IMR-90 (cell line): Measurements from ENCODE around the gene SIGLEC12. TPM values are rescaled to one million over a fixed set of nuclear protein-coding genes. Genes with fewer than 3 reads are reported as not detected.

Source experiments
- ATAC-seq: fragments of 200-7000 bp; cut with Tn5 transposase; 2 replicates; pipeline ENCODE4 v1.9.1; 2020; ENCODE audit warnings: low read depth, mild to moderate bottlenecking, moderate library complexity
- BruUV-seq: library from RNA; stranded (reverse); fragments of 400-500 nt; replicated peaks from 2 replicates; lab custom pipeline; 2021; lab: Mats Ljungman, UMichigan
- CTCF ChIA-PET: fragments of 300-600 bp; formaldehyde crosslinking; extraction: SDS; loops from one replicate; lab custom pipeline; 2021; ENCODE audit warnings: antibody characterized with exemption; lab: Yijun Ruan, JAX
- POLR2A ChIA-PET: fragments of 300-600 bp; sonication (Branson Sonifier 250); formaldehyde crosslinking; loops from one replicate; lab custom pipeline; 2022; ENCODE audit warnings: antibody characterized with exemption; ENCODE audit not compliant: unreplicated experiment; lab: Charles Lee
- DNase-seq: peaks from one replicate; pipeline ENCODE4 v3.0.0; 2013
- H2AFZ ChIP-seq: replicated peaks from 2 replicates; pipeline ENCODE3; 2013; ENCODE audit warnings: low read length, mild to moderate bottlenecking; ENCODE audit not compliant: poor library complexity
- H2AK5ac ChIP-seq: 2 replicates; pipeline ENCODE4 v1.6.1; 2013; ENCODE audit warnings: low read depth, low read length, inconsistent platforms
- H2AK9ac ChIP-seq: replicated peaks from 2 replicates; pipeline ENCODE3; 2013; ENCODE audit warnings: mild to moderate bottlenecking, low read depth, low read length, moderate library complexity; ENCODE audit not compliant: poor library complexity
- H2BK120ac ChIP-seq: 2 replicates; pipeline ENCODE4 v1.6.1; 2013; ENCODE audit warnings: low read depth, low read length, inconsistent platforms
- H2BK15ac ChIP-seq: 3 replicates; pipeline ENCODE4 v1.6.1; 2013; ENCODE audit warnings: low read depth, low read length, inconsistent platforms
- H2BK20ac ChIP-seq: 2 replicates; pipeline ENCODE4 v1.6.1; 2013; ENCODE audit warnings: low read depth, mild to moderate bottlenecking, inconsistent platforms, low read length, moderate library complexity
- H2BK5ac ChIP-seq: 2 replicates; pipeline ENCODE4 v1.6.1; 2013; ENCODE audit warnings: mild to moderate bottlenecking, low read depth, low read length, inconsistent platforms; ENCODE audit not compliant: poor library complexity, severe bottlenecking
- H3K14ac ChIP-seq: replicated peaks from 2 replicates; pipeline ENCODE4 v1.6.1; 2013; ENCODE audit warnings: low read depth, low read length, inconsistent platforms
- H3K18ac ChIP-seq: 2 replicates; pipeline ENCODE4 v1.6.1; 2013; ENCODE audit warnings: low read depth, low read length, control low read depth
- H3K23ac ChIP-seq: 2 replicates; pipeline ENCODE4 v1.6.1; 2013; ENCODE audit warnings: low read depth, low read length, inconsistent platforms
- H3K27ac ChIP-seq: 2 replicates; pipeline ENCODE4 v1.5.1; 2013; ENCODE audit warnings: mild to moderate bottlenecking, control low read depth, low read length; ENCODE audit not compliant: insufficient read depth
- H3K27me3 ChIP-seq: 2 replicates; pipeline ENCODE4 v1.6.1; 2013; ENCODE audit warnings: low read length; ENCODE audit not compliant: control insufficient read depth, insufficient read depth
- H3K36me3 ChIP-seq: 2 replicates; pipeline ENCODE4 v1.6.1; 2013; ENCODE audit warnings: low read length, mixed read lengths; ENCODE audit not compliant: control insufficient read depth, insufficient read depth
- H3K4ac ChIP-seq: 2 replicates; pipeline ENCODE4 v1.6.1; 2013; ENCODE audit warnings: low read depth, low read length, inconsistent platforms
- H3K4me1 ChIP-seq: 2 replicates; pipeline ENCODE4 v1.6.1; 2013; ENCODE audit warnings: low read length, mixed read lengths; ENCODE audit not compliant: control insufficient read depth, insufficient read depth
- H3K4me2 ChIP-seq: 2 replicates; pipeline ENCODE4 v1.6.1; 2013; ENCODE audit warnings: low read depth, mild to moderate bottlenecking, control low read depth, low read length, moderate library complexity
- H3K4me3 ChIP-seq: 2 replicates; pipeline ENCODE4 v1.5.1; 2013; ENCODE audit warnings: low read depth, mild to moderate bottlenecking, control low read depth, low read length, moderate library complexity; ENCODE audit not compliant: insufficient read depth
- H3K56ac ChIP-seq: 2 replicates; pipeline ENCODE4 v1.6.1; 2013; ENCODE audit warnings: low read length, inconsistent platforms; ENCODE audit not compliant: insufficient read depth; ENCODE audit errors: extremely low read depth
- H3K79me1 ChIP-seq, 2 experiments: 2 replicates each; pipeline ENCODE4 v1.6.1; 2013; ENCODE audit warnings: low read length in 2 of 2, inconsistent platforms in 1 of 2, low read depth in 1 of 2
- H3K9ac ChIP-seq: 2 replicates; pipeline ENCODE4 v1.6.1; 2013; ENCODE audit warnings: low read depth, low read length, control low read depth
- H3K9me1 ChIP-seq: 2 replicates; pipeline ENCODE4 v1.6.1; 2013; ENCODE audit warnings: low read length, inconsistent platforms; ENCODE audit not compliant: insufficient read depth
- H3K9me3 ChIP-seq: 2 replicates; pipeline ENCODE4 v1.6.1; 2013; ENCODE audit warnings: low read length; ENCODE audit not compliant: control insufficient read depth, insufficient read depth
- H4K20me1 ChIP-seq: 2 replicates; pipeline ENCODE4 v1.6.1; 2013; ENCODE audit warnings: low read length, inconsistent platforms; ENCODE audit not compliant: insufficient read depth
- H4K5ac ChIP-seq: 2 replicates; pipeline ENCODE4 v1.6.1; 2013; ENCODE audit warnings: mild to moderate bottlenecking, low read depth, low read length, control low read depth
- H4K8ac ChIP-seq, 2 experiments: 2 replicates each; pipeline ENCODE4 v1.6.1; 2013; ENCODE audit warnings: low read depth in 2 of 2, low read length in 2 of 2, control low read depth in 1 of 2, inconsistent platforms in 1 of 2
- H4K91ac ChIP-seq: 2 replicates; pipeline ENCODE4 v1.6.1; 2013; ENCODE audit warnings: low read depth, low read length, inconsistent platforms; ENCODE audit not compliant: insufficient read depth
- BHLHE40 ChIP-seq: fragments of 150-350 bp; IDR thresholded peaks from 2 replicates; pipeline ENCODE4 v1.6.1; 2016; ENCODE audit warnings: mild to moderate bottlenecking, low read depth, low read length
- ELK1 ChIP-seq: fragments of 150-350 bp; IDR thresholded peaks from 2 replicates; pipeline ENCODE4 v1.6.1; 2016; ENCODE audit warnings: low read depth, mild to moderate bottlenecking, low read length, moderate library complexity, borderline replicate concordance
- POLR2A ChIP-seq: IDR thresholded peaks from 2 replicates; pipeline ENCODE4 v1.6.1; 2012; ENCODE audit warnings: mild to moderate bottlenecking, low read depth, low read length
- RAD21 ChIP-seq: IDR thresholded peaks from 2 replicates; pipeline ENCODE4 v1.6.1; 2012; ENCODE audit warnings: low read length, improper control_type of control experiment
- WGBS, 2 experiments: methylation state at CpG; one replicate each; pipeline versions ENCODE4 v1.1.5 to v1.1.7; 2013; ENCODE audit warnings: missing lambda C conversion rate in 2 of 2; ENCODE audit not compliant: insufficient read length in 1 of 2; ENCODE audit errors: extremely low coverage in 2 of 2; 5-methylcytosine and 5-hydroxymethylcytosine counted together
- dilution Hi-C: fragments of 300-500 bp; cut with HindIII; formaldehyde crosslinking; loops from one replicate; pipeline ENCODE4 v1.14.3; 2018; ENCODE audit warnings: low sequenced_read_pairs; ENCODE audit not compliant: unreplicated experiment
- in situ Hi-C: fragments of 300-500 bp; cut with MboI; formaldehyde crosslinking; loops from 3 replicates; pipeline ENCODE4 v1.14.3; 2019; ENCODE audit warnings: low sequenced_read_pairs, inconsistent platforms, mixed read lengths
- intact Hi-C: fragments of 100-400 bp; cut with micrococcal nuclease; formaldehyde crosslinking; loops from 2 replicates; pipeline ENCODE4 v1.10.0; 2022
- polyA plus RNA-seq, 3 experiments: library from polyadenylated mRNA; depleted of rRNA; stranded (reverse); fragments of >200 nt; gene quantifications; 2 replicates each; pipeline ENCODE4 v1.2.3, GENCODE V29; 2012; ENCODE audit warnings: low replicate concordance in 1 of 3
- total RNA-seq: library from RNA; depleted of rRNA; stranded (reverse); fragments of >200 nt; gene quantifications from 2 replicates; pipeline ENCODE4 v1.2.3, GENCODE V29; 2012

Gene SIGLEC12
- total and polyA plus RNA-seq, 2 of the 4 experiments (the other 2 are of a cell fraction): not detected

GRCh38 chr19:51546650-51547396 lies 45.2 kb upstream of the SIGLEC12 start:
- Histone ChIP-seq H2BK5ac (no peak overlapping the region), H4K5ac (no peak overlapping the region), H3K9ac (no peak overlapping the region), H3K4me1 (no peaks in the 10 kb centered on the region), H3K9me1 (no peaks in the 10 kb centered on the region), H3K36me3 (no peaks in the 10 kb centered on the region), H2AK9ac (no peak overlapping the region), H3K14ac (no peak overlapping the region), H2BK20ac (no peak overlapping the region), H2BK15ac (no peak overlapping the region), H4K8ac (no peak overlapping the region), H3K56ac (no peak overlapping the region), H3K18ac (no peak overlapping the region), H2AK5ac (no peak overlapping the region), H3K4me3 (no peak overlapping the region), H3K79me1 (no peaks in the 10 kb centered on the region), H2AFZ (no peak overlapping the region), H3K27me3 (no peaks in the 10 kb centered on the region), H4K91ac (no peak overlapping the region), H3K4ac (no peak overlapping the region), H3K27ac (no peak overlapping the region), H3K4me2 (no peak overlapping the region), H3K23ac (no peak overlapping the region), H3K9me3 (no peaks in the 10 kb centered on the region), H4K20me1 (no peaks in the 10 kb centered on the region), H2BK120ac (no peak overlapping the region)
- dilution Hi-C loops (no loop called here), in situ Hi-C loops (no loop called here), intact Hi-C loops (no loop called here)
- TF ChIP-seq ELK1 (no peak), BHLHE40 (no peak), POLR2A (no peak), RAD21 (no peak)
- CTCF ChIA-PET: no interaction called here
- ATAC-seq: no peak
- WGBS, 2 experiments: 60% methylated on average over 1 of the region's 10 CpGs; no CpG with 5 or more reads in 1 of the 2 experiments
- peak; percentile 9 for DNase-seq
- POLR2A ChIA-PET: no interaction called here
- BruUV-seq: no TSS peak
